ENCODE measurements around the gene RIMS4.

- TF ChIP-seq RCOR1 (conservative IDR thresholded peaks at IDR 0.05; ENCODE audit: low read depth, low read length) (no peak), JUND (IDR thresholded peaks at IDR 0.05; ENCODE audit: low read depth, low read length) (no peak), TCF12 (IDR thresholded peaks at IDR 0.05; ENCODE audit: low read depth, low read length) (no peak), NFYB (IDR thresholded peaks at IDR 0.05; ENCODE audit: insufficient read depth, low read depth, low read length) (no peak), CTCF (IDR thresholded peaks at IDR 0.05 in 2 of 3, conservative IDR thresholded peaks at IDR 0.05 in 1 of 3; ENCODE audit: control insufficient read depth in 2 of 3, extremely low read depth in 1 of 3, insufficient read depth in 1 of 3, low read depth in 3 of 3, low read length in 3 of 3) (no peak)
Measured at GRCh38 chr20:44834693-44835092, 24.3 kb upstream of the RIMS4 start.
